Calu3 (cell line): Measurements from ENCODE around the gene VPS45. TPM values are rescaled to one million over a fixed set of nuclear protein-coding genes. Genes with fewer than 3 reads are reported as not detected.
"Not testable (repeated sequence)": the region's sequence is repeated elsewhere in the genome, so short reads cannot be mapped to it uniquely, and the experiment has no call there.

Source experiments
- BruUV-seq: library from RNA; stranded (reverse); fragments of 400-500 nt; replicated peaks from 2 replicates; lab custom pipeline; 2021; lab: Mats Ljungman, UMichigan
- CTCF ChIA-PET: fragments of 300-600 bp; sonication (Branson Sonifier 250); formaldehyde crosslinking; loops from one replicate; lab custom pipeline; 2022; ENCODE audit warnings: antibody characterized with exemption; lab: Charles Lee
- DNase-seq: peaks from one replicate; pipeline ENCODE4 v3.0.0; 2022
- H3K27ac Mint-ChIP-seq: one replicate; pipeline ENCODE4 v1.8.0; 2022; ENCODE audit warnings: mixed read lengths; ENCODE audit not compliant: unreplicated experiment
- H3K27me3 Mint-ChIP-seq: one replicate; pipeline ENCODE4 v1.8.0; 2022; ENCODE audit warnings: mixed read lengths; ENCODE audit not compliant: unreplicated experiment
- H3K36me3 Mint-ChIP-seq: one replicate; pipeline ENCODE4 v1.8.0; 2022; ENCODE audit warnings: mild to moderate bottlenecking, moderate library complexity, mixed read lengths; ENCODE audit not compliant: insufficient read depth, unreplicated experiment
- H3K4me1 Mint-ChIP-seq: one replicate; pipeline ENCODE4 v1.8.0; 2022; ENCODE audit warnings: mild to moderate bottlenecking, low read depth, mixed read lengths; ENCODE audit not compliant: unreplicated experiment
- H3K4me3 Mint-ChIP-seq: one replicate; pipeline ENCODE4 v1.8.0; 2022; ENCODE audit warnings: mild to moderate bottlenecking, low read depth, moderate library complexity, mixed read lengths; ENCODE audit not compliant: unreplicated experiment
- H3K9me3 Mint-ChIP-seq: one replicate; pipeline ENCODE4 v1.8.0; 2022; ENCODE audit warnings: low read depth, mixed read lengths; ENCODE audit not compliant: unreplicated experiment
- CTCF ChIP-seq: fragments of 200-600 bp; IDR thresholded peaks from one replicate; pipeline ENCODE4 v1.8.0; 2022; ENCODE audit warnings: antibody characterized with exemption; ENCODE audit not compliant: unreplicated experiment
- intact Hi-C: fragments of 100-400 bp; cut with micrococcal nuclease; formaldehyde crosslinking; loops from one replicate; pipeline ENCODE4 v1.10.0; 2022; ENCODE audit not compliant: unreplicated experiment
- total RNA-seq: library from RNA; stranded (reverse); gene quantifications from 2 replicates; pipeline ENCODE4 v1.2.3, GENCODE V29; 2022

VPS45 gene
- total RNA-seq, 1 experiment from 2014 or later: 37.9 TPM

- CTCF ChIA-PET: interaction anchor here (0.7 to 1.5 kb wide), 3 partner anchors 88 to 137 kb away, joined by 5 to 14 read pairs (median 8); no protein-coding TSS in a partner anchor
- Mint-ChIP-seq H3K4me3 (no peak overlapping the region), H3K4me1 (no peaks in the 10 kb centered on the region), H3K9me3 (no peaks in the 10 kb centered on the region), H3K27me3 (no peaks in the 10 kb centered on the region), H3K27ac (no peak overlapping the region), H3K36me3 (no peaks in the 10 kb centered on the region)
- no TSS peak for BruUV-seq
- no peak for DNase-seq
- intact Hi-C loops: loop anchor here (1.0 to 5.0 kb wide), 2 partner anchors 43 to 87 kb away; no protein-coding TSS in a partner anchor
- TF ChIP-seq CTCF: no peak
Observed at GRCh38 chr1:150049926-150050325, 17.6 kb upstream of the VPS45 start.

GRCh38 chr1:150051089-150051373 lies 16.5 kb upstream of the VPS45 start:
- no peak overlapping the region for H3K4me3 Mint-ChIP-seq
- no peaks in the 10 kb centered on the region for H3K9me3 Mint-ChIP-seq
- H3K27ac Mint-ChIP-seq: no peak overlapping the region
- TF ChIP-seq CTCF: no peak
- no peak for DNase-seq
- no peaks in the 10 kb centered on the region for H3K36me3 Mint-ChIP-seq
- intact Hi-C loops: loop anchor here (5.0 kb wide), 1 partner anchor 44 kb away; no protein-coding TSS in a partner anchor
- CTCF ChIA-PET: interaction anchor here (1.5 kb wide), 1 partner anchor 89 kb away, joined by 14 read pairs; no protein-coding TSS in a partner anchor
- H3K4me1 Mint-ChIP-seq: no peaks in the 10 kb centered on the region
- no TSS peak for BruUV-seq
- no peaks in the 10 kb centered on the region for H3K27me3 Mint-ChIP-seq

GRCh38 chr1:150051905-150052412 lies 15.6 kb upstream of the VPS45 start:
- CTCF ChIA-PET: interaction anchor here (0.7 kb wide), 1 partner anchor 538 kb away, joined by 3 read pairs; no protein-coding TSS in a partner anchor
- H3K9me3 Mint-ChIP-seq, H3K4me3 Mint-ChIP-seq, BruUV-seq, H3K27me3 Mint-ChIP-seq, H3K36me3 Mint-ChIP-seq, DNase-seq, H3K4me1 Mint-ChIP-seq, H3K27ac Mint-ChIP-seq: not testable (repeated sequence)
- intact Hi-C loops: loop anchor here (5.0 kb wide), 1 partner anchor 45 kb away; no protein-coding TSS in a partner anchor

GRCh38 chr1:150053926-150054325 lies 13.7 kb upstream of the VPS45 start:
- no peak for TF ChIP-seq CTCF
- Mint-ChIP-seq H3K4me1 (no peaks in the 10 kb centered on the region), H3K27ac (no peak overlapping the region), H3K9me3 (no peaks in the 10 kb centered on the region), H3K36me3 (no peaks in the 10 kb centered on the region), H3K4me3 (no peak overlapping the region), H3K27me3 (no peaks in the 10 kb centered on the region)
- no TSS peak for BruUV-seq
- intact Hi-C loops: loop anchor here (5.0 kb wide), 1 partner anchor 47 kb away; no protein-coding TSS in a partner anchor
- DNase-seq: no peak
- CTCF ChIA-PET: no interaction called here

GRCh38 chr1:150055507-150055906 lies 12.1 kb upstream of the VPS45 start:
- H3K27me3 Mint-ChIP-seq, H3K9me3 Mint-ChIP-seq, H3K27ac Mint-ChIP-seq, H3K4me3 Mint-ChIP-seq, DNase-seq, H3K36me3 Mint-ChIP-seq, intact Hi-C loops, H3K4me1 Mint-ChIP-seq, BruUV-seq, CTCF ChIA-PET: not testable (repeated sequence)
